Panc1 (cell line): ENCODE measurements around the gene GRID2.

Source experiments
- POLR2AphosphoS5 ChIP-seq: IDR thresholded peaks from 2 replicates; pipeline ENCODE4 v1.6.1; 2012; ENCODE audit warnings: mild to moderate bottlenecking, low read depth, low read length, moderate library complexity
- SIN3A ChIP-seq: IDR thresholded peaks from 2 replicates; pipeline ENCODE4 v1.6.1; 2012; ENCODE audit warnings: low read depth, mild to moderate bottlenecking, low read length, moderate library complexity, borderline replicate concordance; ENCODE audit not compliant: insufficient read depth
- TF ChIP-seq, protein P1 (sequence below): fragments of 450-650 bp; IDR thresholded peaks from 2 replicates; pipeline ENCODE4 v1.5.1; 2017; ENCODE audit warnings: mild to moderate bottlenecking
- TF ChIP-seq, protein P2 (sequence below), 2 experiments: IDR thresholded peaks; 2 replicates each; pipeline ENCODE4 v1.6.1; 2011 to 2012; ENCODE audit warnings: low read depth in 2 of 2, control low read depth in 1 of 2, low read length in 1 of 2, mild to moderate bottlenecking in 1 of 2, moderate library complexity in 1 of 2; ENCODE audit not compliant: insufficient read depth in 1 of 2

DNA sequence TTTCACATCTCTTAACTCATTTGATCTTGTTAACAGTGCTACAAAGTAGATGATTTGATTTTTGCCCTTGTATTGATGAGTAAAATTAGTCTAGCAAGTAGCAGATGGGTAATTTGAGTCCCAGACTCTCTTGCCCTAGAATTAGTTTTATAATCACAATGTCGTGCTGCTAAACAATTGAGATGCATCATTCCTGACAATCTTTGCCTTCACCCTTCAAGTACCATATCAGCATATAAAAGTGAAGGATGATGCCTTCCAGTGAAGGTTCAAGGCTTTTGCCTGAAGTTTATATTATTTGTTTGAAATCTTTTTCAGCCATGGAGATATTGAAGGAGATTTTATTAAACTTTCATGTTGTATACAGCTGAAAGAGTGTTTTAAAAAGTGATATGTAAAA, 141.4 kb downstream of the GRID2 start:
- TF ChIP-seq, protein P1, sequence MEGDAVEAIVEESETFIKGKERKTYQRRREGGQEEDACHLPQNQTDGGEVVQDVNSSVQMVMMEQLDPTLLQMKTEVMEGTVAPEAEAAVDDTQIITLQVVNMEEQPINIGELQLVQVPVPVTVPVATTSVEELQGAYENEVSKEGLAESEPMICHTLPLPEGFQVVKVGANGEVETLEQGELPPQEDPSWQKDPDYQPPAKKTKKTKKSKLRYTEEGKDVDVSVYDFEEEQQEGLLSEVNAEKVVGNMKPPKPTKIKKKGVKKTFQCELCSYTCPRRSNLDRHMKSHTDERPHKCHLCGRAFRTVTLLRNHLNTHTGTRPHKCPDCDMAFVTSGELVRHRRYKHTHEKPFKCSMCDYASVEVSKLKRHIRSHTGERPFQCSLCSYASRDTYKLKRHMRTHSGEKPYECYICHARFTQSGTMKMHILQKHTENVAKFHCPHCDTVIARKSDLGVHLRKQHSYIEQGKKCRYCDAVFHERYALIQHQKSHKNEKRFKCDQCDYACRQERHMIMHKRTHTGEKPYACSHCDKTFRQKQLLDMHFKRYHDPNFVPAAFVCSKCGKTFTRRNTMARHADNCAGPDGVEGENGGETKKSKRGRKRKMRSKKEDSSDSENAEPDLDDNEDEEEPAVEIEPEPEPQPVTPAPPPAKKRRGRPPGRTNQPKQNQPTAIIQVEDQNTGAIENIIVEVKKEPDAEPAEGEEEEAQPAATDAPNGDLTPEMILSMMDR = no peak
- TF ChIP-seq SIN3A = no peak
- TF ChIP-seq, protein P2, sequence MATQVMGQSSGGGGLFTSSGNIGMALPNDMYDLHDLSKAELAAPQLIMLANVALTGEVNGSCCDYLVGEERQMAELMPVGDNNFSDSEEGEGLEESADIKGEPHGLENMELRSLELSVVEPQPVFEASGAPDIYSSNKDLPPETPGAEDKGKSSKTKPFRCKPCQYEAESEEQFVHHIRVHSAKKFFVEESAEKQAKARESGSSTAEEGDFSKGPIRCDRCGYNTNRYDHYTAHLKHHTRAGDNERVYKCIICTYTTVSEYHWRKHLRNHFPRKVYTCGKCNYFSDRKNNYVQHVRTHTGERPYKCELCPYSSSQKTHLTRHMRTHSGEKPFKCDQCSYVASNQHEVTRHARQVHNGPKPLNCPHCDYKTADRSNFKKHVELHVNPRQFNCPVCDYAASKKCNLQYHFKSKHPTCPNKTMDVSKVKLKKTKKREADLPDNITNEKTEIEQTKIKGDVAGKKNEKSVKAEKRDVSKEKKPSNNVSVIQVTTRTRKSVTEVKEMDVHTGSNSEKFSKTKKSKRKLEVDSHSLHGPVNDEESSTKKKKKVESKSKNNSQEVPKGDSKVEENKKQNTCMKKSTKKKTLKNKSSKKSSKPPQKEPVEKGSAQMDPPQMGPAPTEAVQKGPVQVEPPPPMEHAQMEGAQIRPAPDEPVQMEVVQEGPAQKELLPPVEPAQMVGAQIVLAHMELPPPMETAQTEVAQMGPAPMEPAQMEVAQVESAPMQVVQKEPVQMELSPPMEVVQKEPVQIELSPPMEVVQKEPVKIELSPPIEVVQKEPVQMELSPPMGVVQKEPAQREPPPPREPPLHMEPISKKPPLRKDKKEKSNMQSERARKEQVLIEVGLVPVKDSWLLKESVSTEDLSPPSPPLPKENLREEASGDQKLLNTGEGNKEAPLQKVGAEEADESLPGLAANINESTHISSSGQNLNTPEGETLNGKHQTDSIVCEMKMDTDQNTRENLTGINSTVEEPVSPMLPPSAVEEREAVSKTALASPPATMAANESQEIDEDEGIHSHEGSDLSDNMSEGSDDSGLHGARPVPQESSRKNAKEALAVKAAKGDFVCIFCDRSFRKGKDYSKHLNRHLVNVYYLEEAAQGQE (IDR thresholded peaks at IDR 0.05; ENCODE audit: insufficient read depth in 1 of 2, low read depth in 2 of 2, low read length in 1 of 2) = no peak
- no peak for TF ChIP-seq POLR2AphosphoS5
